NCI-H345 treated with DMSO at 0.1 percent for 48 hours (cell line): ENCODE data around the gene CNP.

ENCODE experiments used
- DNase-seq: peaks from one replicate; lab custom pipeline; 2025; ENCODE audit not compliant: unreplicated experiment; lab: John Stamatoyannopoulos, UW

The CNP gene

GRCh38 chr17:41971721-41972523 lies 5.3 kb downstream of the CNP start:
- DNase-seq: no peak

- DNase-seq: no peak
Measured at GRCh38 chr17:41972571-41973407, 6.2 kb downstream of the CNP start.

DNA sequence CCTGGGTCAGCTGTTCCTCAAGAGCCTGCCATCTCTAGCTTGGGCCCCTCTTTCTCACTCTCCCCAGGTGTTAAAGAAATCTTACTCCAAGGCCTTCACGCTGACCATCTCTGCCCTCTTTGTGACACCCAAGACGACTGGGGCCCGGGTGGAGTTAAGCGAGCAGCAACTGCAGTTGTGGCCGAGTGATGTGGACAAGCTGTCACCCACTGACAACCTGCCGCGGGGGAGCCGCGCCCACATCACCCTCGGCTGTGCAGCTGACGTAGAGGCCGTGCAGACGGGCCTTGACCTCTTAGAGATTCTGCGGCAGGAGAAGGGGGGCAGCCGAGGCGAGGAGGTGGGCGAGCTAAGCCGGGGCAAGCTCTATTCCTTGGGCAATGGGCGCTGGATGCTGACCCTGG lies 6.8 kb downstream of the CNP start:
- DNase-seq: no peak

DNA sequence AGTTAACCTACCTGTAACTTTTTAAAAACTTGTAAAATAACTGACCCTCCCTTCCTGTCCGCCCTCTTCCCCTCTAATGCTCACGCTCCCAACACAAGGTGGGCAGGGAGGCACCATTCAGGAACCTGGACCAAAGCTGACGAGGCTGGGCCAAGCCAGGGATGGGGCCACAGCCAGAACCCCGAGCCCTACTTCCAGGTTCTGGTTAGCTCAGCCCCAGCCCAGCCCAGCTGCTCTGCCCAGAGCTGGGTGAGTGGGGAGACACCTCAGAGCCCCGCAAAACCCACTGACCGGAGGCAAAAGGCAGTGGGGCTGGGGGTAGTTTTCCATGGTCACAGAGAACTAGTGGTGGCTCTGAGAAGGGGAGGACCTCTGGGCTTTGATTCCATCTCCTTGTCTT lies 7.4 kb downstream of the CNP start:
- no peak for DNase-seq

GRCh38 chr17:41974658-41975057 lies 8.1 kb downstream of the CNP start:
- DNase-seq: no peak

DNA sequence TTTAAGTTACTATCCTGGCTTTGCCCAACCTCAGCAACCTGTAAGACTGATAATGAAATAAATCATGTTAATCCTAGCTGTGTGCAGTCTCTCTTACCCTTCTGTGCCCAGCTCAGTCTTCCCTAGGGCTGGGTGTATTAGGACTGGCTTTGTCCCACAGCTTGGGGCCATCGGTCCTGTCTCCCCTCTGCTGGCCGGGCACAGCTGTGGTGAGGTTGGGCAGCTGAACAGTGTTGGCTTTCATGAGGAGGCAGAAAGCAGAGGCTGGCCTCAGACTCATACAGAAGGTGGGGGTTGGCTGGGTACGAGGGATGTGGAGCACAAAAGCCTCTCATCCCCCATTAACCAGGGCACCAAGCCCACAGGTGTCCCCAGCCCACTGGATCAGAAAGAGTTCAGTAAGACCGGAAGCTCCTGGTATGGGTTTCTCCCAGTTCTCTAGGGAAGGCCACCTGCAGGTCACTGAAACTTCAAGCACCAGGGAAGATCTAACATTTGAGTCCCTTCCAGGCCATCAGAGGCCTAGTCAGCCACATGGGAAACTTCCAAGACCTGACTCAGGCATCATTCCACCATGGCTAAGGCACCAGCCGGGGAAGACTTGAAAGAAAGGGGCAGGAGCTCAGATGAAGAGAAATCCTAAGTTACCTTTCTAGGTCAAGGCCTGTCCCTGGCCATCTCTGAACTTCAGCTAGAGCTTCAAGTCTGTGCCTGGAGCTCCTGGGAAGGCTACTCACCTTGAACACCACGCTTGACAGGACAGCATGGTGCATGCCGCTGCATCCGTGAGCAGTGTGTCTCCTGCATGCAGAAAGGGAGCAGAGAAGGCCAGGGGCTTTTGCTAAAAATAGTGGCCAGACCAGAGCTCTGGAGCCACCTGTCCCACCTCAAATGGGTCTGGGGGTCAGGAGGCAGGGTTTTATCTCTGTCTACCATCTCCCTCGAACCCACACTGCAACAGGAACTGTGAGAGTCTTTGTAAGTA lies 8.8 kb downstream of the CNP start:
- no peak for DNase-seq

GRCh38 chr17:41976142-41976768 lies 9.7 kb downstream of the CNP start:
- no peak for DNase-seq

DNA sequence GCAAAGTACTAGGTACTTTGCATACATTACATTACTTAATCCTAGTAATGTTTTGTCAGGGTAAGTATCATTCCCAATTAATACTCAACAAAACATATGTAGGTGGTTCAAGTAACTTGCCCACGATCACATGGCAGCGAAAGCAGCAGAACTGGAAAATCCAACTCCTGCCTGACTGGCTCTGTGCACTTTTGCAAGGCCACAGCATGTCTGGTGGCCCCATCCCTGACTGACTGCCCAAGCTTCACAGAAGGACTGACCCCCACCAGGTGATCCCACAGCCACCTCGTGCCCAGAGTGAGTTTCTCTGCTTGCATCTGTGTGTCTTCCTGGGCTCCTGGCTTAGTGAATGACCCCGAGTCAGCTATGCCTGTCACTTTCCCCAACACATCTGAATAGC lies 11.4 kb downstream of the CNP start:
- DNase-seq: no peak

GRCh38 chr17:41982026-41982760 lies 15.6 kb downstream of the CNP start:
- DNase-seq: no peak

- no peak for DNase-seq
Measured at GRCh38 chr17:41984454-41984853, 17.9 kb downstream of the CNP start.

- no peak for DNase-seq
Measured at GRCh38 chr17:41985919-41986318, 19.3 kb downstream of the CNP start.

DNA sequence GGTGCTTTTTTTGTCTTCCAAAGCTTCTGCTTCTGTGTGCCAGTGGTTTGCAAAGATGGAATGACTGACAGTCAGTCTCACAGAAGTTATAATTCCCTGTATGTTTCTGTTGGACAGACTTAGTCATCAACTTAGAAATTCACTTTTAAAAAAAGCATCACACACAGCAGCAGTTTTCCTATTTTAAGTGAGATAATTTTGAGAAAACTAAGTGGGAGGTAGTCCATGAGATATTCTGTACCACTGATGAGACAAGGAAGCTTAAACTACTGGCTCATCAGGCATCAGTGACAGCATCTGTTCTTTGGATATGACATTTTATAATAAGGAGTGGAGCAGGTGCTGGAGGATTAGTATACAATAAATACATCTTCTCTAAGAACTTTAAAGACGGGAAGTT lies 20.0 kb downstream of the CNP start:
- DNase-seq: no peak

GRCh38 chr17:41987642-41988041 lies 21.0 kb downstream of the CNP start:
- no peak for DNase-seq

GRCh38 chr17:41988418-41988817 lies 21.8 kb downstream of the CNP start:
- no peak for DNase-seq

DNA sequence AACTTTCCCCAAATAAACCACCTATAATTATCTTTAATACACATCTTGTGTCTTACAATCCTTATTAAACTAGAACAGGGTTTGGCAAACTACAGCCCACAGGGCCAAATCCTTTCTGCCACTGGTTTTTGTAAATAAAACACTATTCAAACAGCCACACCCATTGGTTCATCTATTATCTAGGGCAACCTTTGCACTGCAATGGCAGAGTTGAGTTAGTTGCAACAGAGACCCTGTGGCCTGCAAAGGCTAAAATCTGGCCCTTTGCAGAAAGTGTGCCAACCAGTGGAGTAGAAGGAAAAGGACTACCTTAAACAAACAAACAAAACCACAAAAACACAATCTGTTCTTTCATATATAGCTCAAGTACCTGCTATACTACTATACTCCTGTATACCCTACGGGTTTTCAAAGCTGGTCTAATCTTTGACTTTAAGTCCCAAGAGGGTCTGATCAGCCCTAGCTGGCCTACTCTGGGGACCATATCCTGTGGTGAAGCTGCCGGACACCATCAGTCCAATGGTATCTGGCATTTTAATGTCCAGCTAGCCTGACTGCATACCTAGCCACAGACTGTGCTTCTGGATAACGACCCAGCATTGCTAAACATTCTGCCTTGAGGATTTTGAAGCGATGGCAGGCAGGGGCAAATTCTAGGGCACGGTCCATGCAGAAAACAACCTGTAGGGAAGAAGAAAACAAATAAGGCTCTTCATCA lies 23.3 kb downstream of the CNP start:
- DNase-seq: no peak

- DNase-seq: no peak
Measured at GRCh38 chr17:41992576-41992975, 26.0 kb downstream of the CNP start.

- DNase-seq: no peak
Measured at GRCh38 chr17:41996855-41997164, 30.2 kb downstream of the CNP start.

DNA sequence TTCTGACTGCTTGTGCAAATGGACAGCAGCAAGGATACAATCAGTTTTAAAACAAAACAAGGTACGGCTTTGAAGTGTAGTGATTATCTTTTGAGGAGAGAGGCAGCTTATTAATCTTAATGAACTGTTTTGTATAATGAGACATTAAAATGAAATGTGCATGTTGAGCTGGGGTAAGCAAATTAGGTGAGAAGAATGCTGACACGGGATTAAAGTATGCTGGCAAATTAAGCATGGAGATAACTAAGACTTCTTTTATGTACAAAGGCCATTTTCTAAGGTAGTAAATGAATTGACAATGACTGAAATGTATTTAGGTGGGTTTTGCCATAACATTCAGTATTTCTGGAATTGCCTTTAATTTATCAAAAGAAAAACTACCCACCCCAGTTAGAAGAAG lies 31.9 kb downstream of the CNP start:
- DNase-seq: no peak

DNA sequence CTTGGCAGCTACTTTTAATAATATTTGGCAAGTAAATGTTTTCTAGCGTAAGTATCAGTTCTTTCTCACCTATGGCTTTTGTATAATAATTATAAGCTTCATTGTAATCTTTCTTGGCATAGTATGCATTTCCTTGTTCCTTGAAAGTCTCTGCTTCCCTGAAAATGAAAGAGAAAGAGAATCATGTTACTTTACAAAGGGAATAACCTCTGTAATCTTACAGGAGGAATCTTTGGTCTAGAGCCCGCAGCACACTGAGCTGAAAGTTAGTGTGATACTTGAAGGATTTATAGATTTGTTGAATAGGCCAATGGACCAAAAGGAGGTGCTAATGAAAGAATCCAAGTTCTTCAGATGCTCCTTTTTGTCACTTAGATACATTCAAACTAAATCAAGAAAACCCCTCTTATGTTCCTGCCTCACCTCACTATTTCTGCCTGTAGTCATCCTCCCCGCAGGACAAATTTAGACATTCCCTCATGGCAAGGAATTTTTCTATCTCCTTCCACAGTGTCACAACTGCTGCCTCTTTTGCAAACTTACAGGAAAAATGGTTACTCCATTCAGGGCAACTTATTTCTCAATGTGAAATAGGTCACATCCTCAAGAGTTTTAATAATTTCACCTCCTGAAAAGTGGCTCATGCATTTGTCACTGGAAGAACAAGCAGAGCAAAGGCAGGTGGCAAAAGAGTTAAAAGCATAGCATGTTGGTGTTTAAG lies 34.0 kb downstream of the CNP start:
- no peak for DNase-seq
